HFFc6 (cell line): ENCODE data around the gene RNASE13. TPM values are rescaled to one million over a fixed set of nuclear protein-coding genes. Genes with fewer than 3 reads are reported as not detected.

ENCODE experiments used
- DNase-seq: peaks from one replicate; pipeline ENCODE4 v3.0.0-alpha.2; 2018
- H3K27ac Mint-ChIP-seq: 2 replicates; pipeline ENCODE4 v1.8.0; 2020; ENCODE audit warnings: mild to moderate bottlenecking, mixed read lengths
- H3K27me3 Mint-ChIP-seq: 2 replicates; pipeline ENCODE4 v1.8.0; 2021; ENCODE audit warnings: mild to moderate bottlenecking, moderate library complexity, mixed read lengths; ENCODE audit not compliant: insufficient read depth
- H3K36me3 Mint-ChIP-seq: 2 replicates; pipeline ENCODE4 v1.8.0; 2021; ENCODE audit warnings: low read depth, mixed read lengths
- H3K4me1 Mint-ChIP-seq: 2 replicates; pipeline ENCODE4 v1.8.0; 2020; ENCODE audit warnings: low read depth, mixed read lengths
- H3K4me3 Mint-ChIP-seq: 2 replicates; pipeline ENCODE4 v1.8.0; 2020; ENCODE audit warnings: mild to moderate bottlenecking, moderate library complexity, mixed read lengths
- H3K9me3 Mint-ChIP-seq: 2 replicates; pipeline ENCODE4 v1.8.0; 2020; ENCODE audit warnings: mild to moderate bottlenecking, mixed read lengths
- CTCF ChIP-seq: fragments of 200-600 bp; sonication (generic); IDR thresholded peaks from 2 replicates; pipeline ENCODE4 v1.5.0; 2021; ENCODE audit warnings: antibody characterized with exemption, mild to moderate bottlenecking
- long read RNA-seq: library from polyadenylated mRNA; unstranded; transcript quantifications from one replicate; pipeline ENCODE4 v2.0.0, GENCODE V29; 2019
- total RNA-seq, 6 experiments: library from RNA; stranded (reverse); fragmentation: NEBNext Ultra II Directional; extraction: Animal tissue kit (Norgen Biotek cat#: 25700); gene quantifications; 2 replicates in 1 of 6; 3 replicates in 5 of 6; pipeline ENCODE4 v1.2.3, GENCODE V29; 2021

The RNASE13 gene, protein sequence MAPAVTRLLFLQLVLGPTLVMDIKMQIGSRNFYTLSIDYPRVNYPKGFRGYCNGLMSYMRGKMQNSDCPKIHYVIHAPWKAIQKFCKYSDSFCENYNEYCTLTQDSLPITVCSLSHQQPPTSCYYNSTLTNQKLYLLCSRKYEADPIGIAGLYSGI
- not detected for total RNA-seq
- long read RNA-seq = 0 reads

- H3K9me3 Mint-ChIP-seq = no peaks in the 10 kb centered on the region
- H3K4me1 Mint-ChIP-seq = peaks cover 10% of the 10 kb centered on the region
- H3K27ac Mint-ChIP-seq = no peak within 1 kb of the TSS
- H3K36me3 Mint-ChIP-seq = no peaks in the 10 kb centered on the region
- H3K27me3 Mint-ChIP-seq = peaks cover 49% of the 10 kb centered on the region
- DNase-seq = no peak
- no peak within 1 kb of the TSS for H3K4me3 Mint-ChIP-seq
- no peak for TF ChIP-seq CTCF
These were observed at the start of gene RNASE13 for GRCh38 chr14:21034707-21035106. RNASE13 (minus strand) TSS chr14:21034807; CDS start chr14:21034288, 519 bp downstream.

- H3K4me1 Mint-ChIP-seq = peaks cover 56% of the 10 kb centered on the region
- peaks cover 31% of the 10 kb centered on the region for H3K36me3 Mint-ChIP-seq
- peak overlapping the region; percentile 99 for H3K27ac Mint-ChIP-seq
- TF ChIP-seq CTCF = no peak
- no peaks in the 10 kb centered on the region for H3K9me3 Mint-ChIP-seq
- no peak overlapping the region for H3K4me3 Mint-ChIP-seq
- peaks cover 10% of the 10 kb centered on the region for H3K27me3 Mint-ChIP-seq
- DNase-seq = no peak
These were observed 49.8 kb upstream of the RNASE13 start for GRCh38 chr14:21084396-21084795.

DNA sequence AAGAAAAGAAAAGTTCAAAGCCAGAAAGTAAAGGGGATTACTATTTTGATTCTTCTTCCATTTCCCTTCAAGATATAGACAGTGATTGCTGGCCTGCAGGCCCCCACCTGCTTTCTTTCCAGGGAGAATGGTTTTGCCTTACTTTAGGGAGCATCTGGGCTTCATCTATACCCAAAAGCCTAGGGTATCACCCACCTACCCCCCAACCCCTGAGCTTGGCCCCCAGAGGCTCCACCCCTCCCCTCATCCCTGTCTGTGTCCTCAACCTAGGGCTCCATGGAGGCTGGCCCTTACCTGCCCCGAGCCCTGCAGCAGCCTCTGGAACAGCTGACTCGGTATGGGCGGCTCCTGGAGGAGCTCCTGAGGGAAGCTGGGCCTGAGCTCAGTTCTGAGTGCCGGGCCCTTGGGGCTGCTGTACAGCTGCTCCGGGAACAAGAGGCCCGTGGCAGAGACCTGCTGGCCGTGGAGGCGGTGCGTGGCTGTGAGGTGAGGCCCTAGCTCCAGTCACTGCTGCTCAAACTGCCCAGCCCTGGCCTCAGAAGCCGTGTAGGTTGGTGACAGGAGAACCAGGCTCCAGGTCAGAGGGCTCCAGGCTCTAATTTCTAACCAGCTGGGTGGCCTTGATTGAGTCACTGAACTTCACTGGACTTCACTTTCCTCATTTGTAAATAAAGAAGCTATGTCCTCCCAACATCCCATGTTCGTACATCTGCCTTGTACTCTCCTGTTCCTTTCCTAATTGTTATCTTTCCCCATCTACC, 49.1 kb upstream of the RNASE13 start:
- no peak overlapping the region for H3K4me3 Mint-ChIP-seq

GRCh38 chr14:21081521-21082142, 47.0 kb upstream of the RNASE13 start:
- Mint-ChIP-seq H3K36me3 (peaks cover 22% of the 10 kb centered on the region), H3K4me3 (no peak overlapping the region), H3K27ac (no peak overlapping the region), H3K9me3 (no peaks in the 10 kb centered on the region), H3K4me1 (peaks cover 28% of the 10 kb centered on the region), H3K27me3 (peaks cover 7% of the 10 kb centered on the region)
- TF ChIP-seq CTCF = no peak
- no peak for DNase-seq

More for the DNA sequence above, 49.1 kb upstream of the RNASE13 start:
- Mint-ChIP-seq H3K4me1 (peaks cover 49% of the 10 kb centered on the region), H3K9me3 (no peaks in the 10 kb centered on the region), H3K27me3 (peaks cover 10% of the 10 kb centered on the region), H3K27ac (peak overlapping the region; percentile 99), H3K36me3 (peaks cover 27% of the 10 kb centered on the region)
- no peak for DNase-seq
- no peak for TF ChIP-seq CTCF

DNA sequence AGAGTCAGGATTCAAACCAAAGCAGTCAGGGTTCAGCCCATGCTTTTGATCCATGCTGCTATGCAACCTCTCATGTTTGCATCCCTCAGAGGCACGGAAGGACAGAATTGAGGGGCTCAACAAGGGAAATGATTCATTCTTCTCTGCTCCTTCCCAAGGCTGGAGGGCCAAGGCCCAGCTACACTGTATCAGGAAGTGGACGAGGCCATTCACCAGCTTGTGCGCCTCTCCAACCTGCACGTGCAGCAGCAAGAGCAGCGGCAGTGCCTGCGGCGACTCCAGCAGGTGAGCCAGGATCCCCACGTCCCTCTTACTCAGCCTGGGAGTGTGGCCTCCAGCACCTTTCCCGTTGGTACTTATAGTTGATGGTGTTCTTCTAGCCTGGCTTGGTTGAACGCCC, 44.1 kb upstream of the RNASE13 start:
- no peak for TF ChIP-seq CTCF
- peaks cover 1% of the 10 kb centered on the region for H3K4me1 Mint-ChIP-seq
- no peaks in the 10 kb centered on the region for H3K9me3 Mint-ChIP-seq
- no peak for DNase-seq
- peaks cover 5% of the 10 kb centered on the region for H3K27me3 Mint-ChIP-seq
- peaks cover 8% of the 10 kb centered on the region for H3K36me3 Mint-ChIP-seq
- H3K4me3 Mint-ChIP-seq = no peak overlapping the region
- H3K27ac Mint-ChIP-seq = no peak overlapping the region; the same call in 1 of the 2 replicates
